ENCODE measurements around the gene SLC2A4RG. TPM values are rescaled to one million over a fixed set of nuclear protein-coding genes. Genes with fewer than 3 reads are reported as not detected.

The SLC2A4RG gene
- total and polyA plus RNA-seq, 2 of the 13 experiments (the other 11 are each of a cell fraction or from before 2014, with no cell fraction given), result 91.4 to 95.9 TPM

GRCh38 chr20:63739130-63740069 is at the start of gene SLC2A4RG (continued):
- TF ChIP-seq IKZF5 (CRISPR knock-in tag; IDR thresholded peaks at IDR 0.05), result peak; percentile 92
- peak; percentile 84; the same call in 1 of the 2 replicates for TF ChIP-seq REXO4 (CRISPR knock-in tag; IDR thresholded peaks at IDR 0.05; ENCODE audit: borderline replicate concordance)
- no peak; the same call in 1 of the 2 replicates for TF ChIP-seq ZNF121 (CRISPR knock-in tag; IDR thresholded peaks at IDR 0.05)
- TF ChIP-seq EHMT2 (IDR thresholded peaks at IDR 0.05; ENCODE audit: borderline replicate concordance, low read depth, low read length), result no peak
- no peak for TF ChIP-seq ZUFSP (CRISPR knock-in tag; IDR thresholded peaks at IDR 0.05; ENCODE audit: borderline replicate concordance)
- TF ChIP-seq HDAC1 (CRISPR knock-in tag; IDR thresholded peaks at IDR 0.05), result peak; percentile 96
- peak; percentile 83 for TF ChIP-seq ZNF766 (CRISPR knock-in tag; IDR thresholded peaks at IDR 0.05; ENCODE audit: borderline replicate concordance)
- peak; percentile 26; the same call in 1 of the 2 replicates for TF ChIP-seq ZBTB3 (CRISPR knock-in tag; IDR thresholded peaks at IDR 0.05; ENCODE audit: borderline replicate concordance, low read depth)
- peak; percentile 91 for TF ChIP-seq RXRB (CRISPR knock-in tag; IDR thresholded peaks at IDR 0.05; ENCODE audit: borderline replicate concordance)
- TF ChIP-seq SATB2 (CRISPR knock-in tag; IDR thresholded peaks at IDR 0.05), result peak; percentile 85; the same call in 1 of the 2 replicates
- no peak for TF ChIP-seq ZNF512B (CRISPR knock-in tag; IDR thresholded peaks at IDR 0.05; ENCODE audit: borderline replicate concordance)
- TF ChIP-seq KIAA2018 (CRISPR knock-in tag; IDR thresholded peaks at IDR 0.05; ENCODE audit: borderline replicate concordance), result no peak
- no peak; the same call in 1 of the 2 replicates for TF ChIP-seq SIN3B (IDR thresholded peaks at IDR 0.05; ENCODE audit: low read length)

Data from HepG2 (cell line).